Measurements from ENCODE around the gene PNLDC1.

DNA sequence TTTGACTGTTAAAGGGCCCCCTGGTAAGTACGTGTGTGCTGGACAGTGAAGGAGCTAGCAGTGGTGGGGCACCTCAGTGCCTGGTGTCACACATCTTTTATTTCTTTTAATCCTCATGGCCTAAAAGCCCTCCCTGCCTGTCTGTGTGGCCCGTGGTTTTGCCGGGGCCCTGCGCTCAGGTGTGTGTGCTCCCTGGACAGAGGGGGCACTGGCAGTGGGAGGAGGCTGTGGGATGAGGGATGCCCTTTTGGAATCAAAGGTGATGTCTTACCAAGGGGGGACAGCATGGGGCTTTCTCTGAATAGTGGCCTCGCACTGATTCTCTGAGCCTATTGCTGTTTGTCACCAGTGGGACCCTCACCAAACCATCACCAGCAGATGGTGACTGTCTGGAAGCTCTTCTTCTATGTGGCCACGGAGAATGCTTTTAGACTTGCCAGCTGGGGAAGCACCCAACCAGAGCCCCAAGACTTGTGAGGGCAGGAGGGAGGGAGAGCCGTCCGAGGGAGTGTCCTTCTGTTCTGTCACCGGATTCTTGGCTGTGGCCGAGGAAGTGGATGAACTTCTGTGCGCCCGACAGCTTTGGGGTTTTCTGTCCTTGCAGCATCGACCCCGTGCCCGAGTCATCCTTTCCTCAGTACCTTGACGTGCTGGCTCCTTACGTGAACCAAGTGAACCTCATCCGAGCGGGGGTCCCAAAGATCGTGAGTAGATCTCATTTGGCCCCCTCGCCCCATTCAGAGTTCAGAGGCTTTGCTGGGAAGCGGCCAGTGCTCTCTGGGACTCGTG, 18.1 kb downstream of the PNLDC1 start:
- TF ChIP-seq CTCF (IDR thresholded peaks at IDR 0.05; ENCODE audit: low read depth, low read length) (no peak), POLR2A (IDR thresholded peaks at IDR 0.05; ENCODE audit: extremely low read depth, insufficient read length) (no peak), MAX (IDR thresholded peaks at IDR 0.05; ENCODE audit: low read depth, low read length) (no peak), MYC (IDR thresholded peaks at IDR 0.05; ENCODE audit: low read depth, low read length) (no peak)
